K562 (cell line): ENCODE measurements around the gene FBXW12. TPM values are rescaled to one million over a fixed set of nuclear protein-coding genes. Genes with fewer than 3 reads are reported as not detected.

Experiments used
- ATAC-seq: fragments of 200-7000 bp; cut with Tn5 transposase; 3 replicates; pipeline ENCODE4 v1.9.1; 2020; ENCODE audit warnings: moderate library complexity
- BruUV-seq: library from RNA; stranded (reverse); fragments of 400-500 nt; replicated peaks from 2 replicates; lab custom pipeline; 2021; lab: Mats Ljungman, UMichigan
- CTCF ChIA-PET: fragments of 300-600 bp; formaldehyde crosslinking; extraction: SDS; loops from one replicate; lab custom pipeline; 2021; ENCODE audit warnings: low intra/inter-chr PET ratio; lab: Yijun Ruan, JAX
- POLR2A ChIA-PET: fragments of 300-600, 350-650 bp; sonication (Branson Sonifier 250); formaldehyde crosslinking; extraction: SDS; loops from one replicate; lab custom pipeline; 2021; ENCODE audit warnings: antibody characterized with exemption, inconsistent platforms; lab: Yijun Ruan, JAX
- DNase-seq, 4 experiments: peaks; one replicate each; pipeline versions ENCODE4 v3.0.0 to v3.0.0-alpha.2; 2011 to 2018; ENCODE audit warnings: low spot score in 3 of 4, mixed read lengths in 3 of 4; ENCODE audit errors: extremely low read depth in 1 of 4
- FAIRE-seq: peaks from 2 replicates; lab custom pipeline; 2011; peaks lifted over from hg19 to GRCh38; lab: Jason Lieb, UNC
- H2AFZ ChIP-seq: 2 replicates; pipeline ENCODE4 v1.6.0; 2011; ENCODE audit warnings: low read depth, low read length, control low read depth, inconsistent platforms
- H3K27ac ChIP-seq: fragments of 200-600 bp; 3 replicates; pipeline ENCODE4 v1.8.0; 2011; ENCODE audit warnings: low read depth, mild to moderate bottlenecking, control low read depth, inconsistent platforms, low read length, moderate library complexity, mixed read lengths; ENCODE audit errors: extremely low read depth
- H3K27me3 ChIP-seq, 2 experiments: fragments of 300-600 bp in 1 of 2; 2 replicates in 1 of 2; 3 replicates in 1 of 2; pipeline versions ENCODE4 v1.6.0 to v1.8.0; 2011; ENCODE audit warnings: inconsistent platforms in 2 of 2, low read length in 2 of 2, mild to moderate bottlenecking in 1 of 2, mixed read lengths in 1 of 2, moderate library complexity in 1 of 2; ENCODE audit not compliant: control insufficient read depth in 2 of 2, insufficient read depth in 2 of 2
- H3K36me3 ChIP-seq: fragments of 300-600 bp; 3 replicates; pipeline ENCODE4 v1.8.0; 2011; ENCODE audit warnings: mild to moderate bottlenecking, low read length, inconsistent platforms; ENCODE audit not compliant: control insufficient read depth, insufficient read depth
- H3K4me1 ChIP-seq, 2 experiments: fragments of 200-600 bp in 1 of 2; replicated peaks in 1 of 2; 2 replicates in 1 of 2; 3 replicates in 1 of 2; pipeline versions ENCODE4 v1.5.1 to v1.8.0; 2011; ENCODE audit warnings: inconsistent platforms in 2 of 2, low read length in 2 of 2, mild to moderate bottlenecking in 1 of 2, mixed read lengths in 1 of 2, moderate library complexity in 1 of 2; ENCODE audit not compliant: control insufficient read depth in 2 of 2, insufficient read depth in 2 of 2
- H3K4me2 ChIP-seq: 2 replicates; pipeline ENCODE4 v1.6.1; 2011; ENCODE audit warnings: low read length, control low read depth, inconsistent platforms, mixed read lengths; ENCODE audit not compliant: insufficient read depth
- H3K4me3 ChIP-seq: fragments of 200-600 bp; sonication (generic), shearing (Covaris generic); 2 replicates; pipeline ENCODE4 v1.5.1; 2016; ENCODE audit warnings: control low read depth, inconsistent platforms
- H3K79me2 ChIP-seq: fragments of 200-600 bp; 3 replicates; pipeline ENCODE4 v1.8.0; 2011; ENCODE audit warnings: low read length, inconsistent platforms; ENCODE audit not compliant: control insufficient read depth, insufficient read depth
- H3K9ac ChIP-seq, 2 experiments: 2 replicates each; pipeline versions ENCODE4 v1.6.0 to v1.6.1; 2011; ENCODE audit warnings: low read depth in 2 of 2, low read length in 2 of 2, control low read depth in 1 of 2, inconsistent platforms in 1 of 2, mild to moderate bottlenecking in 1 of 2, mixed read lengths in 1 of 2; ENCODE audit not compliant: insufficient read depth in 1 of 2
- H3K9me1 ChIP-seq: one replicate; pipeline ENCODE4 v1.6.0; 2011; ENCODE audit warnings: inconsistent platforms, mild to moderate bottlenecking, low read length, moderate library complexity; ENCODE audit not compliant: control insufficient read depth, insufficient read depth
- H3K9me3 ChIP-seq: replicated peaks from 2 replicates; pipeline ENCODE4 v1.5.1; 2011; ENCODE audit warnings: low read depth, low read length, inconsistent platforms; ENCODE audit not compliant: control insufficient read depth, insufficient read depth
- H4K20me1 ChIP-seq: replicated peaks from 2 replicates; pipeline ENCODE4 v1.6.1; 2011; ENCODE audit warnings: low read length, inconsistent platforms, mixed read lengths; ENCODE audit not compliant: control insufficient read depth, insufficient read depth
- KLF10 ChIP-seq: fragments of 250-450 bp; sonication (Bioruptor Pico); IDR thresholded peaks from 2 replicates; pipeline ENCODE4 v1.6.1; 2021; ENCODE audit warnings: matching md5 sums
- NCOR1 ChIP-seq: fragments of 450-650 bp; IDR thresholded peaks from 2 replicates; pipeline ENCODE4 v1.6.1; 2016; ENCODE audit warnings: mild to moderate bottlenecking, moderate library complexity
- PHF20 ChIP-seq: fragments of 450-650 bp; IDR thresholded peaks from 2 replicates; pipeline ENCODE4 v1.6.1; 2018; ENCODE audit not compliant: partially characterized antibody
- RERE ChIP-seq: sonication (generic); formaldehyde crosslinking; IDR thresholded peaks from 2 replicates; pipeline ENCODE4 v1.8.0; 2023; ENCODE audit warnings: missing genetic modification reagents, mild to moderate bottlenecking, borderline replicate concordance
- TEAD1 ChIP-seq, 2 experiments: fragments of 450-650 bp in 1 of 2; sonication (generic) in 1 of 2; formaldehyde crosslinking; IDR thresholded peaks; 2 replicates each; pipeline versions ENCODE4 v1.4.0 to v1.8.0; 2020 to 2022; ENCODE audit warnings: mild to moderate bottlenecking in 2 of 2, missing genetic modification reagents in 1 of 2
- ZEB2 ChIP-seq: fragments of 450-650 bp; IDR thresholded peaks from 2 replicates; pipeline ENCODE4 v1.6.1; 2016
- ZNF282 ChIP-seq: sonication (generic); formaldehyde crosslinking; IDR thresholded peaks from 2 replicates; pipeline ENCODE4 v1.8.1; 2023; ENCODE audit warnings: missing genetic modification reagents
- ZNF75A ChIP-seq: fragments of 450-650 bp; formaldehyde crosslinking; IDR thresholded peaks from 2 replicates; pipeline ENCODE4 v1.4.0; 2020; ENCODE audit warnings: mild to moderate bottlenecking
- WGBS: fragments of 100-300 bp; shearing (Covaris generic); methylation state at CpG from one replicate; pipeline ENCODE4 v1.1.6; 2016; ENCODE audit warnings: low coverage, mixed read lengths; ENCODE audit not compliant: insufficient coverage; ENCODE audit errors: missing lambda C conversion rate; 5-methylcytosine and 5-hydroxymethylcytosine counted together
- in situ Hi-C: fragments of 300-500 bp; cut with MboI; formaldehyde crosslinking; loops from 4 replicates; pipeline ENCODE4 v1.15.0; 2018; ENCODE audit warnings: inconsistent platforms, mixed read lengths
- intact Hi-C: fragments of 100-400 bp; cut with micrococcal nuclease; formaldehyde crosslinking; loops from 2 replicates; pipeline ENCODE4 v1.14.2; 2022
- polyA plus RNA-seq, 8 experiments: library from polyadenylated mRNA; depleted of rRNA in 4 of 8; stranded (reverse) in 5 of 8; unstranded in 3 of 8; fragments of >200 nt; fragmentation: Nextera tagmentation in 2 of 8; fragmentation: Illumina TruSeq in 1 of 8; extraction: Ambion mirVana in 2 of 8; extraction: Trizol in 1 of 8; gene quantifications; 2 replicates each; pipeline versions ENCODE4 v1.2.1 to v1.2.3, GENCODE V29; 2011 to 2014; ENCODE audit warnings: inconsistent platforms in 1 of 8, missing spikeins in 1 of 8
- total RNA-seq, 7 experiments: library from RNA; depleted of rRNA in 6 of 7; stranded (reverse); fragments of >200 nt in 6 of 7; fragmentation: Illumina TruSeq in 2 of 7; extraction: Trizol in 2 of 7; gene quantifications; 2 replicates each; pipeline versions ENCODE4 v1.2.1 to v1.2.3, GENCODE V29; 2011 to 2021; ENCODE audit warnings: low replicate concordance in 1 of 7
- TF ChIP-seq, protein P1 (sequence below): fragments of 450-650 bp; formaldehyde crosslinking; IDR thresholded peaks from 2 replicates; pipeline ENCODE4 v1.4.0; 2022; ENCODE audit warnings: missing genetic modification characterization
- TF ChIP-seq, protein P2 (sequence below), 2 experiments: fragments of 150-350 bp in 1 of 2; IDR thresholded peaks; 2 replicates each; pipeline ENCODE4 v1.6.1; 2012 to 2016; ENCODE audit warnings: low read depth in 2 of 2, low read length in 2 of 2, mild to moderate bottlenecking in 1 of 2, moderate library complexity in 1 of 2

The FBXW12 gene
- total and polyA plus RNA-seq, 9 of the 15 experiments (the other 6 are each of a cell fraction or from before 2014, with no cell fraction given) = 0.04 to 0.07 (median 0.06) TPM; not detected in 6

GRCh38 chr3:48433472-48434118 is 61.6 kb downstream of the FBXW12 start:
- Histone ChIP-seq H3K9ac (0 out of 4 replicates have a peak overlapping the region, but pooled peaks of 1 of the 2 experiments have one; percentile 29), H2AFZ (no peak overlapping the region), H3K9me1 (no peaks in the 10 kb centered on the region), H3K79me2 (peaks cover 2% of the 10 kb centered on the region; the same call in 2 of the 3 replicates), H3K4me1 (peaks cover 14 to 25% of the 10 kb centered on the region in 2 experiments; a peak in 4 of 5 replicates), H4K20me1 (no peaks in the 10 kb centered on the region), H3K4me3 (no peak overlapping the region), H3K36me3 (peaks cover 32% of the 10 kb centered on the region; the same call in 2 of the 3 replicates), H3K9me3 (no peaks in the 10 kb centered on the region), H3K27ac (no peak overlapping the region), H3K4me2 (no peak overlapping the region), H3K27me3 (no peaks in the 10 kb centered on the region)
- FAIRE-seq = no peak
- no peak for ATAC-seq
- ChIA-PET CTCF (interaction anchor here (1.7 to 4.6 kb wide), 3 partner anchors 33 to 239 kb away, joined by 5 to 59 read pairs (median 10); no protein-coding TSS in a partner anchor), POLR2A (no interaction called here)
- in situ Hi-C loops = loop anchor here (10.0 kb wide), 2 partner anchors 199 to 239 kb away; no protein-coding TSS in a partner anchor
- BruUV-seq = no TSS peak
- no peak for DNase-seq
- 91% methylated on average over 11 of the region's 12 CpGs for WGBS
- intact Hi-C loops = no loop called here
- TF ChIP-seq KLF10 (CRISPR knock-in tag) = no peak
- TF ChIP-seq, protein P1, sequence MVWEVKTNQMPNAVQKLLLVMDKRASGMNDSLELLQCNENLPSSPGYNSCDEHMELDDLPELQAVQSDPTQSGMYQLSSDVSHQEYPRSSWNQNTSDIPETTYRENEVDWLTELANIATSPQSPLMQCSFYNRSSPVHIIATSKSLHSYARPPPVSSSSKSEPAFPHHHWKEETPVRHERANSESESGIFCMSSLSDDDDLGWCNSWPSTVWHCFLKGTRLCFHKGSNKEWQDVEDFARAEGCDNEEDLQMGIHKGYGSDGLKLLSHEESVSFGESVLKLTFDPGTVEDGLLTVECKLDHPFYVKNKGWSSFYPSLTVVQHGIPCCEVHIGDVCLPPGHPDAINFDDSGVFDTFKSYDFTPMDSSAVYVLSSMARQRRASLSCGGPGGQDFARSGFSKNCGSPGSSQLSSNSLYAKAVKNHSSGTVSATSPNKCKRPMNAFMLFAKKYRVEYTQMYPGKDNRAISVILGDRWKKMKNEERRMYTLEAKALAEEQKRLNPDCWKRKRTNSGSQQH (CRISPR knock-in tag) = no peak
- no peak for TF ChIP-seq ZNF282 (CRISPR knock-in tag)
- no peak for TF ChIP-seq ZNF75A (CRISPR knock-in tag)
- TF ChIP-seq NCOR1 = no peak
- TF ChIP-seq, protein P2, sequence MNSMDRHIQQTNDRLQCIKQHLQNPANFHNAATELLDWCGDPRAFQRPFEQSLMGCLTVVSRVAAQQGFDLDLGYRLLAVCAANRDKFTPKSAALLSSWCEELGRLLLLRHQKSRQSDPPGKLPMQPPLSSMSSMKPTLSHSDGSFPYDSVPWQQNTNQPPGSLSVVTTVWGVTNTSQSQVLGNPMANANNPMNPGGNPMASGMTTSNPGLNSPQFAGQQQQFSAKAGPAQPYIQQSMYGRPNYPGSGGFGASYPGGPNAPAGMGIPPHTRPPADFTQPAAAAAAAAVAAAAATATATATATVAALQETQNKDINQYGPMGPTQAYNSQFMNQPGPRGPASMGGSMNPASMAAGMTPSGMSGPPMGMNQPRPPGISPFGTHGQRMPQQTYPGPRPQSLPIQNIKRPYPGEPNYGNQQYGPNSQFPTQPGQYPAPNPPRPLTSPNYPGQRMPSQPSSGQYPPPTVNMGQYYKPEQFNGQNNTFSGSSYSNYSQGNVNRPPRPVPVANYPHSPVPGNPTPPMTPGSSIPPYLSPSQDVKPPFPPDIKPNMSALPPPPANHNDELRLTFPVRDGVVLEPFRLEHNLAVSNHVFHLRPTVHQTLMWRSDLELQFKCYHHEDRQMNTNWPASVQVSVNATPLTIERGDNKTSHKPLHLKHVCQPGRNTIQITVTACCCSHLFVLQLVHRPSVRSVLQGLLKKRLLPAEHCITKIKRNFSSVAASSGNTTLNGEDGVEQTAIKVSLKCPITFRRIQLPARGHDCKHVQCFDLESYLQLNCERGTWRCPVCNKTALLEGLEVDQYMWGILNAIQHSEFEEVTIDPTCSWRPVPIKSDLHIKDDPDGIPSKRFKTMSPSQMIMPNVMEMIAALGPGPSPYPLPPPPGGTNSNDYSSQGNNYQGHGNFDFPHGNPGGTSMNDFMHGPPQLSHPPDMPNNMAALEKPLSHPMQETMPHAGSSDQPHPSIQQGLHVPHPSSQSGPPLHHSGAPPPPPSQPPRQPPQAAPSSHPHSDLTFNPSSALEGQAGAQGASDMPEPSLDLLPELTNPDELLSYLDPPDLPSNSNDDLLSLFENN (IDR thresholded peaks at IDR 0.05; ENCODE audit: low read depth in 2 of 2, low read length in 2 of 2) = no peak
- no peak for TF ChIP-seq TEAD1 (CRISPR knock-in tag; IDR thresholded peaks at IDR 0.05)
- TF ChIP-seq PHF20 = no peak
- no peak for TF ChIP-seq RERE (CRISPR knock-in tag)
- TF ChIP-seq ZEB2 = no peak
